Caco-2 (cell line): Measurements from ENCODE around the gene CD24. TPM values are rescaled to one million over a fixed set of nuclear protein-coding genes. Genes with fewer than 3 reads are reported as not detected.

ENCODE experiments used
- BruUV-seq: library from RNA; stranded (reverse); fragments of 400-500 nt; replicated peaks from 2 replicates; lab custom pipeline; 2021; lab: Mats Ljungman, UMichigan
- CTCF ChIA-PET: fragments of 300-600 bp; sonication (Branson Sonifier 250); formaldehyde crosslinking; loops from one replicate; lab custom pipeline; 2022; ENCODE audit warnings: antibody characterized with exemption; lab: Charles Lee
- POLR2A ChIA-PET: fragments of 300-600 bp; sonication (Branson Sonifier 250); formaldehyde crosslinking; loops from one replicate; lab custom pipeline; 2022; ENCODE audit warnings: antibody characterized with exemption; lab: Charles Lee
- DNase-seq, 2 experiments: peaks; one replicate each; pipeline versions ENCODE4 v3.0.0 to v3.0.0-alpha.2; 2020 to 2022
- H3K27me3 ChIP-seq: replicated peaks from 2 replicates; pipeline ENCODE4 v1.6.0; 2011; ENCODE audit warnings: low read length; ENCODE audit not compliant: control insufficient read depth, insufficient read depth
- H3K36me3 ChIP-seq: 2 replicates; pipeline ENCODE4 v1.5.1; 2011; ENCODE audit warnings: low read length; ENCODE audit not compliant: control insufficient read depth, insufficient read depth
- H3K4me1 ChIP-seq: fragments of 250-450 bp; sonication (Bioruptor Pico); 2 replicates; pipeline ENCODE4 v1.5.1; 2020; ENCODE audit warnings: mild to moderate bottlenecking
- H3K4me3 ChIP-seq: 2 replicates; pipeline ENCODE4 v1.5.1; 2011; ENCODE audit warnings: low read depth, mild to moderate bottlenecking, control low read depth, low read length
- H3K9me3 ChIP-seq: fragments of 250-450 bp; sonication (Bioruptor Pico); 2 replicates; pipeline ENCODE4 v1.5.1; 2020; ENCODE audit warnings: mild to moderate bottlenecking, moderate library complexity
- H3K27ac Mint-ChIP-seq: one replicate; pipeline ENCODE4 v1.8.0; 2022; ENCODE audit warnings: mixed read lengths; ENCODE audit not compliant: unreplicated experiment
- H3K27me3 Mint-ChIP-seq: one replicate; pipeline ENCODE4 v1.8.0; 2022; ENCODE audit warnings: mixed read lengths; ENCODE audit not compliant: insufficient read depth, unreplicated experiment
- H3K36me3 Mint-ChIP-seq: one replicate; pipeline ENCODE4 v1.8.0; 2022; ENCODE audit warnings: mild to moderate bottlenecking, mixed read lengths; ENCODE audit not compliant: insufficient read depth, unreplicated experiment
- H3K4me1 Mint-ChIP-seq: one replicate; pipeline ENCODE4 v1.8.0; 2022; ENCODE audit warnings: low read depth, mixed read lengths; ENCODE audit not compliant: unreplicated experiment
- H3K4me3 Mint-ChIP-seq: one replicate; pipeline ENCODE4 v1.8.0; 2022; ENCODE audit warnings: mild to moderate bottlenecking, moderate library complexity, mixed read lengths; ENCODE audit not compliant: unreplicated experiment
- H3K9me3 Mint-ChIP-seq: one replicate; pipeline ENCODE4 v1.8.0; 2022; ENCODE audit warnings: mixed read lengths; ENCODE audit not compliant: unreplicated experiment
- intact Hi-C: fragments of 100-400 bp; cut with micrococcal nuclease; formaldehyde crosslinking; loops from one replicate; pipeline ENCODE4 v1.10.0; 2022; ENCODE audit not compliant: unreplicated experiment
- total RNA-seq: library from RNA; stranded (reverse); gene quantifications from 2 replicates; pipeline ENCODE4 v1.2.3, GENCODE V29; 2022
- TF ChIP-seq, protein P1 (sequence below), 2 experiments: fragments of 200-600 bp in 1 of 2; IDR thresholded peaks; 1 replicate in 1 of 2; 2 replicates in 1 of 2; pipeline versions ENCODE4 v1.5.1 to v1.8.0; 2011 to 2022; ENCODE audit warnings: antibody characterized with exemption in 1 of 2, control low read depth in 1 of 2, inconsistent platforms in 1 of 2, low read depth in 1 of 2, low read length in 1 of 2, mild to moderate bottlenecking in 1 of 2, moderate library complexity in 1 of 2; ENCODE audit not compliant: insufficient read depth in 1 of 2, severe bottlenecking in 1 of 2, unreplicated experiment in 1 of 2

The CD24 gene
- total RNA-seq, 1 experiment from 2014 or later: 81.7 TPM

DNA sequence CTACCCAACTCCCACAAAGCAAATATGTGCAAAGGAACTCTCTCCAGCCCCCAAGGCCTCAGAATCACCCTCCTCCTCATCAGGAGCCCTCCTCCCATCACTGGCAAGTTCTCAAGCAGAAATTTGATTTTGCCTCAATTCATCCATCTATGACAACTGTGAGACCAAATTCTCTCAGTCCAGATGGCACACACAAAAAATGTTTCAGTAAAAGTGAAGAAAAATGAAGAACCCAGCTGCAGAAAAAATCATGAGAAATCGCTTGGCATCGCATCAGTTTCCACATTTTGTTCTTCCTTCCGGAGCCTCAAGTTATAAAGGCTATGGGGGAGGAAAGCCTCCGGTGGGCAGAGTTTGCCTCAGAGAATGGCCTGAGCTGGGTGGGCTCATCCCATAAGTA is 6.4 kb upstream of the CD24 start:
- H3K27ac Mint-ChIP-seq: no peak overlapping the region

DNA sequence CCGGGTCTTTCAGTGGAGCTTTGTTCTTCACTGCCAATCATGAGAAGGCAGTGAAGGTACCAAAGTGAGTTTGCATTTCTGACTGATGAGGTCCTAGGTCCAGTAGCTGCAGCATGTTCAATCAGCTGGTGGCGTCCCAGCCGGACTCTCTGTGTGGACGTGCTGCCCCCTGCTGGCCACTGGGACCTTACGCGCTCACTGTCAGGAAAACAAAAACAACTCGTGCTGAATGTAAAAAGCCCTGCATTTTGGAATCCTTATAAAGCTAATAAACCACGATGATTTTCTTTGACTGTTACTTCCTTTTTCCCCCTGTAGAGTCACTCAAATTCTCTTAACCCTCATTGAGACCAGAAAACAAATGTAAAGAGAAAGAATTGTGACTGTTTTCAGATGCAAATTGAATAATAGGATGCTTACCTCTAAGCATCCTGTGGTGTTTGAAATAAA is 4.9 kb upstream of the CD24 start:
- no peaks in the 10 kb centered on the region for H3K9me3 Mint-ChIP-seq
- BruUV-seq: no TSS peak
- no peaks in the 10 kb centered on the region for H3K27me3 Mint-ChIP-seq
- H3K36me3 Mint-ChIP-seq: peaks cover 4% of the 10 kb centered on the region
- Histone ChIP-seq H3K4me1 (peaks cover 11% of the 10 kb centered on the region; the same call in 1 of the 2 replicates), H3K9me3 (no peaks in the 10 kb centered on the region), H3K27me3 (no peaks in the 10 kb centered on the region), H3K36me3 (no peaks in the 10 kb centered on the region), H3K4me3 (no peak overlapping the region)
- ChIA-PET POLR2A (no interaction called here), CTCF (interaction anchor here (0.5 to 1.2 kb wide), 17 partner anchors 18 to 857 kb away, joined by 3 to 20 read pairs (median 4); no protein-coding TSS in a partner anchor)
- no peak overlapping the region for H3K4me3 Mint-ChIP-seq
- peak; percentile 80 to 89 for DNase-seq
- H3K27ac Mint-ChIP-seq: no peak overlapping the region
- H3K4me1 Mint-ChIP-seq: no peaks in the 10 kb centered on the region
- TF ChIP-seq, protein P1, sequence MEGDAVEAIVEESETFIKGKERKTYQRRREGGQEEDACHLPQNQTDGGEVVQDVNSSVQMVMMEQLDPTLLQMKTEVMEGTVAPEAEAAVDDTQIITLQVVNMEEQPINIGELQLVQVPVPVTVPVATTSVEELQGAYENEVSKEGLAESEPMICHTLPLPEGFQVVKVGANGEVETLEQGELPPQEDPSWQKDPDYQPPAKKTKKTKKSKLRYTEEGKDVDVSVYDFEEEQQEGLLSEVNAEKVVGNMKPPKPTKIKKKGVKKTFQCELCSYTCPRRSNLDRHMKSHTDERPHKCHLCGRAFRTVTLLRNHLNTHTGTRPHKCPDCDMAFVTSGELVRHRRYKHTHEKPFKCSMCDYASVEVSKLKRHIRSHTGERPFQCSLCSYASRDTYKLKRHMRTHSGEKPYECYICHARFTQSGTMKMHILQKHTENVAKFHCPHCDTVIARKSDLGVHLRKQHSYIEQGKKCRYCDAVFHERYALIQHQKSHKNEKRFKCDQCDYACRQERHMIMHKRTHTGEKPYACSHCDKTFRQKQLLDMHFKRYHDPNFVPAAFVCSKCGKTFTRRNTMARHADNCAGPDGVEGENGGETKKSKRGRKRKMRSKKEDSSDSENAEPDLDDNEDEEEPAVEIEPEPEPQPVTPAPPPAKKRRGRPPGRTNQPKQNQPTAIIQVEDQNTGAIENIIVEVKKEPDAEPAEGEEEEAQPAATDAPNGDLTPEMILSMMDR (IDR thresholded peaks at IDR 0.05; ENCODE audit: insufficient read depth in 1 of 2, low read depth in 1 of 2, low read length in 1 of 2, severe bottlenecking in 1 of 2, unreplicated experiment in 1 of 2): peak; percentile 95 to 98
- intact Hi-C loops: loop anchor here (1.0 to 5.0 kb wide), 8 partner anchors 52 to 644 kb away; partner anchors contain the start of genes QRSL1 and RTN4IP1

More for the DNA sequence above, 6.4 kb upstream of the CD24 start:
- H3K4me3 Mint-ChIP-seq: no peak overlapping the region
- BruUV-seq: no TSS peak
- H3K4me3 ChIP-seq: no peak overlapping the region
- no peaks in the 10 kb centered on the region for H3K4me1 Mint-ChIP-seq
- no peaks in the 10 kb centered on the region for H3K27me3 Mint-ChIP-seq
- no peaks in the 10 kb centered on the region for H3K36me3 ChIP-seq
- CTCF ChIA-PET: interaction anchor here (0.8 kb wide), 1 partner anchor 394 kb away, joined by 3 read pairs; no protein-coding TSS in a partner anchor
- no peaks in the 10 kb centered on the region for H3K36me3 Mint-ChIP-seq
- no peaks in the 10 kb centered on the region for H3K9me3 Mint-ChIP-seq
- TF ChIP-seq, protein P1 (IDR thresholded peaks at IDR 0.05; ENCODE audit: insufficient read depth in 1 of 2, low read depth in 1 of 2, low read length in 1 of 2, severe bottlenecking in 1 of 2, unreplicated experiment in 1 of 2): no peak
- DNase-seq: no peak
- POLR2A ChIA-PET: no interaction called here
- H3K4me1 ChIP-seq: peaks cover 9% of the 10 kb centered on the region; the same call in 1 of the 2 replicates
- no peaks in the 10 kb centered on the region for H3K9me3 ChIP-seq
- intact Hi-C loops: no loop called here
- no peaks in the 10 kb centered on the region for H3K27me3 ChIP-seq

DNA sequence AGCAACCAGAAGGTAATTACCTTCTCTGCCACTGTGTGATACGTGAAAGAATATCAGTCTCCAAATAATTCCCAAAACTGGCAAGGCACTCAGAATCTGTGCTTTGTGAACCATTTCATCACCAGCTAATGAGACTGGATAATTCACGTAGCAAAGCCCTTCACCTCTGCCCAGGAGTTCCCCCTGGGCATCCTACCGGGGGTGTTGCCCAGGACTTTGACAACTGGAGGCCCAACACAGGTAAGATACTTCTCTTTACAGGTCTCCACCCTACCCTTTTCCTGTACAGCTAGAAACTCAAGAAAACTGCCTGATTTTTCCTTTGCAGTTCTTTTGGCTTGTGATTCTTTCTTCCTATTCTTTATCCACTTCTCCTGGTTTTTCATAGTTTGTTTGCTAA is 2.7 kb upstream of the CD24 start:
- Histone ChIP-seq H3K4me1 (peaks cover 11% of the 10 kb centered on the region; the same call in 1 of the 2 replicates), H3K36me3 (no peaks in the 10 kb centered on the region), H3K4me3 (no peak overlapping the region), H3K9me3 (no peaks in the 10 kb centered on the region), H3K27me3 (no peaks in the 10 kb centered on the region)
- POLR2A ChIA-PET: no interaction called here
- CTCF ChIA-PET: interaction anchor here (1.1 to 1.3 kb wide), 2 partner anchors 20 to 367 kb away, joined by 3 to 4 read pairs; no protein-coding TSS in a partner anchor
- no peaks in the 10 kb centered on the region for H3K9me3 Mint-ChIP-seq
- H3K27me3 Mint-ChIP-seq: no peaks in the 10 kb centered on the region
- no TSS peak for BruUV-seq
- TF ChIP-seq, protein P1 (IDR thresholded peaks at IDR 0.05; ENCODE audit: insufficient read depth in 1 of 2, low read depth in 1 of 2, low read length in 1 of 2, severe bottlenecking in 1 of 2, unreplicated experiment in 1 of 2): no peak
- peaks cover 22% of the 10 kb centered on the region for H3K36me3 Mint-ChIP-seq
- intact Hi-C loops: loop anchor here (5.0 kb wide), 4 partner anchors 50 to 410 kb away; partner anchors contain the start of genes QRSL1 and RTN4IP1
- no peak overlapping the region for H3K4me3 Mint-ChIP-seq
- no peak for DNase-seq
- no peak overlapping the region for H3K27ac Mint-ChIP-seq
- no peaks in the 10 kb centered on the region for H3K4me1 Mint-ChIP-seq
